Measurements from ENCODE around the gene MRPL50.

Gene MRPL50

DNA sequence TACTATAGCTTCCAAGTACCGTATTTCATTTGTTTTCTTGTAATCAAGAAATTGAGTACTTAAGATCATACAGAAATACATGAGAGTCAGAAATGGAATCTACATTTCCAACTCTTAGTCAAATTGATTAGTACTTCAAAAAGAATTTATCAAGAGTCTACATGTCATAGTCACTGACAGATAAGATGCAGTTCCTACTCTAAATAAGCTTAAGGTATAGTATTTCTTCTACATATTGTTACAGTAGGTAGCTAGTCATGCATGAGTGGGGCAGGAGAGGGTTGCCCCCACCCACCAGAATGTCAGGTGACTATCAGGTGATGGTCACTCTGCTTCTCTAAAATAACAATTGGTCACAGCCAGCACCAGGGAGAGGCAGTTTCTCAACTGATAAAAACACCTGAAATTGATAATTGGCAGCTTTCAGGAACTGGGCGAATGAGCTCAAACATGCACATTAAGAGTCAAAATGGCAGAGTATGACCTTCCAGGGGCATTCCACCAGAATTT lies 16.5 kb downstream of the MRPL50 start:
- TF ChIP-seq, protein P1, sequence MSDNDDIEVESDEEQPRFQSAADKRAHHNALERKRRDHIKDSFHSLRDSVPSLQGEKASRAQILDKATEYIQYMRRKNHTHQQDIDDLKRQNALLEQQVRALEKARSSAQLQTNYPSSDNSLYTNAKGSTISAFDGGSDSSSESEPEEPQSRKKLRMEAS (IDR thresholded peaks at IDR 0.05): no peak
- TF ChIP-seq NFIC (IDR thresholded peaks at IDR 0.05): no peak
- TF ChIP-seq ZBTB7A (IDR thresholded peaks at IDR 0.05; ENCODE audit: low read depth): no peak
- no peak for TF ChIP-seq REST (IDR thresholded peaks at IDR 0.05; ENCODE audit: low read depth)
- peak; percentile 70 for TF ChIP-seq USF1 (IDR thresholded peaks at IDR 0.05)

- TF ChIP-seq TAF1 (IDR thresholded peaks at IDR 0.05; ENCODE audit: low read depth) (no peak), TCF12 (IDR thresholded peaks at IDR 0.05; ENCODE audit: low read depth) (no peak), FOXM1 (IDR thresholded peaks at IDR 0.05; ENCODE audit: borderline replicate concordance, low read depth) (no peak), ZBTB7A (IDR thresholded peaks at IDR 0.05; ENCODE audit: low read depth) (no peak), YY1 (IDR thresholded peaks at IDR 0.05; ENCODE audit: low read depth) (no peak), RAD21 (IDR thresholded peaks at IDR 0.05; ENCODE audit: low read depth) (no peak), CEBPB (IDR thresholded peaks at IDR 0.05) (no peak), TEAD4 (IDR thresholded peaks at IDR 0.05) (no peak), EGR1 (IDR thresholded peaks at IDR 0.05) (no peak), CREB1 (IDR thresholded peaks at IDR 0.05; ENCODE audit: low read depth) (no peak), REST (IDR thresholded peaks at IDR 0.05; ENCODE audit: low read depth) (no peak), USF1 (IDR thresholded peaks at IDR 0.05) (no peak), EP300 (IDR thresholded peaks at IDR 0.05; ENCODE audit: borderline replicate concordance) (no peak), NFIC (IDR thresholded peaks at IDR 0.05) (no peak)
- TF ChIP-seq, protein P1 (IDR thresholded peaks at IDR 0.05): no peak
Observed at GRCh38 chr9:101381118-101381517, 17.3 kb downstream of the MRPL50 start.

- TF ChIP-seq YY1 (IDR thresholded peaks at IDR 0.05; ENCODE audit: low read depth) (no peak), TAF1 (IDR thresholded peaks at IDR 0.05; ENCODE audit: low read depth) (no peak), NFIC (IDR thresholded peaks at IDR 0.05) (no peak), ZBTB7A (IDR thresholded peaks at IDR 0.05; ENCODE audit: low read depth) (no peak), FOXM1 (IDR thresholded peaks at IDR 0.05; ENCODE audit: borderline replicate concordance, low read depth) (no peak), REST (IDR thresholded peaks at IDR 0.05; ENCODE audit: low read depth) (no peak), TCF12 (IDR thresholded peaks at IDR 0.05; ENCODE audit: low read depth) (no peak), CREB1 (IDR thresholded peaks at IDR 0.05; ENCODE audit: low read depth) (no peak), RAD21 (IDR thresholded peaks at IDR 0.05; ENCODE audit: low read depth) (no peak), CEBPB (IDR thresholded peaks at IDR 0.05) (no peak), TEAD4 (IDR thresholded peaks at IDR 0.05) (no peak), EGR1 (IDR thresholded peaks at IDR 0.05) (no peak), EP300 (IDR thresholded peaks at IDR 0.05; ENCODE audit: borderline replicate concordance) (no peak), USF1 (IDR thresholded peaks at IDR 0.05) (no peak)
- TF ChIP-seq, protein P1 (IDR thresholded peaks at IDR 0.05): no peak
Observed at GRCh38 chr9:101380295-101380694, 18.1 kb downstream of the MRPL50 start.
